DLD1 (cell line): ENCODE measurements around the gene SLC25A46.
"Not testable (repeated sequence)": the region's sequence is repeated elsewhere in the genome, so short reads cannot be mapped to it uniquely, and the experiment has no call there.

Experiments
- in situ Hi-C: cut with HindIII; loops from 2 replicates; pipeline ENCODE4 v1.10.0; 2017; ENCODE audit warnings: low sequenced_read_pairs

Gene SLC25A46

GRCh38 chr5:110738812-110739651, at the start of gene SLC25A46:
Gene SLC25A46, plus strand, starts transcription at chr5:110739007. Its CDS starts 113 bp downstream, at chr5:110739120.
- in situ Hi-C loops: no loop called here

DNA sequence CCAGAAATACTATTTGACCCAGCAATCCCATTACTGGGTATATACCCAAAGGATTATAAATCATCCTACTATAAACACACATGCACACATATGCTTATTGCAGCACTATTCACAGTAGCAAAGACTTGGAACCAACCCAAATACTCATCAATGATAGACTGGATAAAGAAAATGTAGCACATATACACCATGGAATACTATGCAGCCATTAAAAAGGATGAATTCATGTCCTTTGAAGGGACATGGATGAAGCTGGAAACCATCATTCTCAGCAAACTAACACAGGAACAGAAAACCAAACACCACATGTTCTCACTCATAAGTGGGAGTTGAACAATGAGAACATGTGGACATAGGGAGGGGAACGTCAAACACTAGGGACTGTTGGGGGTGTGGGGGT, 48.2 kb upstream of the SLC25A46 start:
- in situ Hi-C loops: not testable (repeated sequence)

DNA sequence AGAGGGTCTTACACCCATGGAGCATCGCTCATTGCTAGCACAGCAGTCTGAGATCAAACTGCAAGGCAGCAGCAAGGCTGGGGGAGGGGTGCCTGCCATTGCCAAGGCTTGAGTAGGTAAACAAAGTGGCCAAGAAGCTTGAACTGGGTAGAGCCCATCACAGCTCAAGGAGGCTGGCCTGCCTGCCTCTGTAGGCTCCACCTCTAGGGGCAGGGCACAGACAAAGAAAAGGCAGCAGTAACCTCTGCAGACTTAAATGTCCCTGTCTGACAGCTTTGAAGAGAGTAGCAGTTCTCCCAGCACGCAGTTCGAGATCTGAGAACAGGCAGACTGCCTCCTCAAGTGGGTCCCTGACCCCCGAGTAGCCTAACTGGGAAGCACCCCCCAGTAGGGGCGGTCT, 46.1 kb upstream of the SLC25A46 start:
- in situ Hi-C loops: not testable (repeated sequence)

- in situ Hi-C loops: no loop called here
These were observed 36.5 kb upstream of the SLC25A46 start for GRCh38 chr5:110702300-110702699.

DNA sequence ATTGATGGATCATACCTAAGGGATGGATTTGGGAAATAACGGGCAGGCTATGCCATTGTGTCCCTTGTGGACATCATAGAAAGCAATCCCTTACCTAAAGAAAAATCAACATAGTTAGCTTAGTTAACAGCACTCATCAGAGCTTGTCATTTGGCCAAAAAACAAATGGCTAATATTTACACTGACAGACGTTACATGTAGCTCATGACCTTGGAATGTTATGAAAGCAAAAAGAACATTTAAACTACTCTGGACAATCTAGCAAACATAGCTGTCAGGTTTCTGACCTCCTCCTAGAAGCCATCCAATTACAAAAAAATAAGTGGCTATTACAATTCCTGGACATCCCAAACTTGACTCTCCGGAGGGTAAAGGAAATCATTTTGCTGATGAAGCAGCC, 36.1 kb upstream of the SLC25A46 start:
- in situ Hi-C loops: no loop called here

DNA sequence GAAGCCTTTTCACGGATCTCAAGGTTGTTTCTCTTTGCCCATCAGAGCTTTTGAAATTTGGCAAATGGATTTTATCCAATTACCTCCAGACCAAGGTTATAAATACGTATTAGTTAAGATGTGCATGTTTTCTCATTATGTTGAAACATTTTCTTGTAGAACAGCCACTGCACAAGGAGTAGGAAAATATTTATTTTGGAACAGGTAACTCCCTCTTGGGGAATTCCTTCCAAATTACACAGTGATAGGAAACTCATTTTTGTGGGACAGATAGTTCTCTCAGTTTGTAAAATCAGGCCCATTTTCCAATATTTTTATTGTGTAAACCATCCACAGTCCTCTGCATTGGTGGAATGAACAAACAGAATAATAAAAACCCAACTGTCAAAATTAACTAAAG, 35.3 kb upstream of the SLC25A46 start:
- in situ Hi-C loops: no loop called here

GRCh38 chr5:110705349-110705748, 33.5 kb upstream of the SLC25A46 start:
- in situ Hi-C loops: no loop called here

DNA sequence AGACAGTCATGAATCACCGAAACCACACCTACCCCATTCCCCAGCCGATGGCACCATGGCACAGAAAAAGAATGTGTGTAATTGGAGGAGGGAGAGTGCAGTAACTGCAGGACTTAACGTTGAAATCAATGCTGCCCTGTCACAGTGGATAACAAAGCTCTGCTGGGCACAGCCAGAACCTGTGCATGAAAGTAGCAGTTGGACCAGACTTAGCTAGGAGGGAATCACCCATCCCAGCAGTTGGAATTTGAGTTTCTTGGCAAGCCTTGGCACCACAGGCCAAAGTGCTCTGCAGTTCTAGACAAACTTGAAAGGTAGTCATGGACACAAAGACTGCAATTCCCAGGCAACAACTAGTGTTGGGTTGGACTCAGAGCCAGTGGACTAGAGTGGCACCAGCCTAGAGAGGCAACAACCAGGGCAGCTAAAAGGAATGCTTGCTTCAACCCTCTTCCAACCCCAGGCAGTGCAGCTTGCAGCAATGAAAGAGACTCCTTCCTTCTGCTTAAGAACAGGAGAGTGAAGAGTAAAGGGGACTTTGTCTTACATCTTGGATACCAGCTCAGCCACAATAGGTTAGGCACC, 31.5 kb upstream of the SLC25A46 start:
- in situ Hi-C loops: no loop called here

GRCh38 chr5:110716247-110717245, 22.3 kb upstream of the SLC25A46 start:
- in situ Hi-C loops: no loop called here

GRCh38 chr5:110718311-110718710, 20.5 kb upstream of the SLC25A46 start:
- in situ Hi-C loops: no loop called here

DNA sequence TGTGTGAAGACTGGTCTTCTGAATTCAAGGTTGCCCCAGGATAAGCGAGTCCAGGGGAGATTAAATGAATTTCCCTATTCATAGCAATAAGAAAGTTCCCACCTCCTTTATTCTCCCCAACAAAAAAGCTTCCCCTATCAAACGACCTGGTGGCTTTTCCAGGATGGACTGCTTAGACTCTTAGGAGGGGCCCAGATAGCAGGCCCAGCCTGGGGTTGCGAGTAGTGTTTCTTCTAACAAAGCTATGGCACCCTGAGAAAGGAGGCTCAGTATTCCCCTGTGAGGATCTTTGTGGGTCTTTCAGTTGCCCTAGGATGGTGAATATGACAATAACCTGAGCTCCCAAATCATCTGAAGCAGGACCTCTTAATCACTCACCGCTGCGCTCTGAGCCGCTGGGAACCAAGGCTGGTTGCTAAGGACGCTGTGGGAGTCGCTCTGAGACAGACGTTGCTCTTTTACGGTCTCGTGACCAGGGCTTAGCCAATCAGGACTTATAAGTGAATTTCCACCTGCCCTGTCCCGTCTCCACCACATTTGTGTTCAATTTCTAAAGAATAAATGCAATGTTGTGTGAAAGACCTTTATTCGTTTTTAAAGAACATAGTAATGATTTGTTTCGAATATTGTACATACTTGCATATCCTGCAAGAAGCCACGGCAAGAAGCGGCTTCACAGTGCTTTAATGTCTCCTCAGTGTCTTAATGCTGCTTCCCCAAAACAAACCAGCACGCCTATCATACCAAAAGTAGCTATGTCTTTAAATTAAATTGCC, 12.4 kb upstream of the SLC25A46 start, which contains the start of gene TMEM232:
Gene TMEM232 (minus strand): TSS at position 423 of the 776 bp plus-strand sequence. CDS start 59,319 bp downstream, outside the sequence.
- in situ Hi-C loops: no loop called here

- in situ Hi-C loops: no loop called here
These were observed 11.8 kb upstream of the SLC25A46 start for GRCh38 chr5:110727025-110727314.

DNA sequence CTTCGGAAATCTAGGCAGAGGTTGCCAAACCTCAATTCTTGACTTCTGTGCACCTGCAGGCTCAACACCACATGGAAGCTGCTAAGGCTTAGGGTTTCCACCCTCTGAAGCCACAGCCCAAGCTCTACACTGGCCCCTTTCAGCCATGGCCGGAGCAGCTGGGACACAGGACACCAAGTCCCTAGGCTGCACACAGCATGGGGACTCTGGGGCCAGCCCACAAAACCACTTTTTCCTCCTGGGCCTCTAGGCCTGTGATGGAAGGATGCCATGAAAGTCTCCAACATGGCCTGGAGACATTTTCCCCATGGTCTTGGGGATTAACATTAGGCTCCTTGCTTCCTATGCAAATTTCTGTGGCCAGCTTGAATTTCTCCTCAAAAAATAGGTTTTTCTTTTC, 7.3 kb upstream of the SLC25A46 start:
- in situ Hi-C loops: not testable (repeated sequence)

DNA sequence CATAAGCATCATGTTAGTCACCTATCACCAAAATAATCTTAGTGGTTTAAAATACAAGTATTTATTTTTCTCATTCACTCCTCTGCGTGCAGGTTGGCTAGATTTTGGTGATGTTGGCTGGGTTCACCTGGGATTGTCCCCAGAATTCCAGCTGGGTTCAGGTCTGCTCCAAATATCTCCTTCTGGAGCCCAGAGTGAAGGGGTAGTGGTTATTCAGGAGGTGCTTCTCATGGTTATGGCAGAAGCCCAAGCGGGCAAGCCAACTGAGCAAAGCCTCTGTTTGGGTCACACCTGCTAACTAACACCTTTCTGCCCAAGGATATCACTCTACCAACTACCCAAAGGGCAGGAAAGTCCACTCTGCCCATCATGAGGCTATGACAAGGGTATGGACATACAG, 4.7 kb upstream of the SLC25A46 start:
- in situ Hi-C loops: no loop called here

GRCh38 chr5:110735556-110735955, 3.3 kb upstream of the SLC25A46 start:
- in situ Hi-C loops: no loop called here

DNA sequence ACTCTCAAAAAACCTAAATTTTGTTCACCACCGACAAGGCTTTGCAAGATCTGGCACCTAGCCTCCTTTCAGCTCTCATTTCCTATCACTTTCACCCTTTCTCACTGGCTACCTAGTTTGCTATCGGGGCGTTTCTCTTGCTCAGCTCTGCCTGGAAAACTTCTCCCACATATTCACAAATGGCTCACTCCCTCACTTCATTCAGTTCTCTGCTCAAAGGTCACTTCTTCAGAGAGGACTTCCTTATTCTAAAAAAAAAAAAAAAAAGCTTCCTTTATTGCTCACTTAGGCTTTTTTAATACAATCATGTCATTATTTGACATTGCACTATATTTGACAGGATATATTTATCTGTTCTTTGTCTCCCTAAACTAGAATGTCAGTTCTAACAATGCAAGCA, 2.1 kb upstream of the SLC25A46 start:
- in situ Hi-C loops: no loop called here

DNA sequence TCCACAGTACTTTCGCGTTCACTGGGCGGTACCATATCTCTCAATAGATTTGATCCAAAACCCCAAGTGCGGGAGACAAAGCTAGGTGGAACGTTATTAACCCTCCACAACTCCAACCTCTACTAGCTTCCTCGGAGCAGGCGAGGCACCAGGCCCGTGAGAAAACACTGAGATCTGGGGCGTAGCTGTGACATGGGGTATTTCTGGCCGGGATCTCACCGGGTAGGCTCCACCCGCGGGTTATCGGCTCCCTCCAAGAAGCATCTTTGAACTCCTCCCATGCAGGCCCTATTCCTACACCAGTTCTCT, 350 bp upstream of the SLC25A46 start:
- in situ Hi-C loops: no loop called here

- in situ Hi-C loops: no loop called here
These were observed 13.3 kb downstream of the SLC25A46 start for GRCh38 chr5:110751902-110752762.

- in situ Hi-C loops: no loop called here
These were observed 14.1 kb downstream of the SLC25A46 start for GRCh38 chr5:110752953-110753352.

DNA sequence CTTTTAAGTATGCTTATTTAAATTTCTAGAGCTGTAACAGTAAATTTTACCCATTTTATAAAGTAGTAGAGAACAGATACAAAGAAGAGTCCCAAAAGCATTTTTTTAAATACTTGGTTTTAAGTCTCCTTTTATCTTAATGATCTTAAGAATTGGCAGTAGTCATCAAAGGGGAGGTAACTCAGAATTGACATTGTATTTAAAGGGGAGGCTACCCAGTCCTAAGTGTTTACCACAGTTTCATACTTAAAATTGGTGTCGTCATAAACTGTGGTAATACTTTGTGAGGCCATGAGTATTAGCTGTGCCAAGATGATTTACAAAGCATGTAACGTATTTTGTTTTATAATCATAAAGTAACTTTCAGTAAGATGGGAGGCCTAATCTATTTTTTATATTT, 14.8 kb downstream of the SLC25A46 start:
- in situ Hi-C loops: no loop called here
